KMS-11 (cell line): ENCODE data around the gene EIF2A.

Experiments
- H2AFZ ChIP-seq: fragments of 200-600 bp; sonication (generic); 2 replicates; pipeline ENCODE4 v1.6.1; 2016; ENCODE audit warnings: antibody characterized with exemption, mixed run types, low read depth
- H3K27ac ChIP-seq: fragments of 200-600 bp; sonication (generic); 2 replicates; pipeline ENCODE4 v1.6.1; 2016; ENCODE audit warnings: mild to moderate bottlenecking, mixed run types
- H3K27me3 ChIP-seq: fragments of 200-600 bp; sonication (generic); 2 replicates; pipeline ENCODE4 v1.6.1; 2017; ENCODE audit warnings: mild to moderate bottlenecking, low read depth, mixed run types, moderate library complexity; ENCODE audit not compliant: insufficient read depth
- H3K36me3 ChIP-seq: fragments of 200-600 bp; sonication (generic); 2 replicates; pipeline ENCODE4 v1.6.1; 2017; ENCODE audit warnings: mild to moderate bottlenecking, mixed run types; ENCODE audit not compliant: insufficient read depth
- H3K4me1 ChIP-seq: fragments of 200-600 bp; sonication (generic); 2 replicates; pipeline ENCODE4 v1.6.1; 2016; ENCODE audit warnings: mild to moderate bottlenecking, low read depth, mixed run types; ENCODE audit not compliant: poor library complexity, severe bottlenecking
- H3K4me2 ChIP-seq: fragments of 200-600 bp; sonication (generic); 2 replicates; pipeline ENCODE4 v1.7.0; 2016; ENCODE audit warnings: mild to moderate bottlenecking, mixed run types
- H3K4me3 ChIP-seq: fragments of 200-600 bp; sonication (generic); IDR thresholded peaks from 2 replicates; pipeline ENCODE4 v1.6.1; 2017; ENCODE audit warnings: low read depth, low read length, mixed read lengths; ENCODE audit not compliant: insufficient read depth
- H3K79me2 ChIP-seq: fragments of 200-600 bp; sonication (generic); 2 replicates; pipeline ENCODE4 v1.6.1; 2016; ENCODE audit warnings: low read depth, mixed run types; ENCODE audit not compliant: insufficient read depth
- H3K9ac ChIP-seq: fragments of 200-600 bp; sonication (generic); 2 replicates; pipeline ENCODE4 v1.6.1; 2016; ENCODE audit warnings: mild to moderate bottlenecking, mixed run types
- H4K20me1 ChIP-seq: fragments of 200-600 bp; sonication (generic); 2 replicates; pipeline ENCODE4 v1.6.1; 2016; ENCODE audit warnings: mild to moderate bottlenecking, mixed run types; ENCODE audit not compliant: insufficient read depth
- TF ChIP-seq, protein P1 (sequence below): fragments of 200-600 bp; sonication (generic); conservative IDR thresholded peaks from 2 replicates; pipeline ENCODE4 v1.6.1; 2017; ENCODE audit warnings: low read depth, mild to moderate bottlenecking, antibody characterized with exemption, low read length, moderate library complexity, mixed read lengths

EIF2A gene

DNA sequence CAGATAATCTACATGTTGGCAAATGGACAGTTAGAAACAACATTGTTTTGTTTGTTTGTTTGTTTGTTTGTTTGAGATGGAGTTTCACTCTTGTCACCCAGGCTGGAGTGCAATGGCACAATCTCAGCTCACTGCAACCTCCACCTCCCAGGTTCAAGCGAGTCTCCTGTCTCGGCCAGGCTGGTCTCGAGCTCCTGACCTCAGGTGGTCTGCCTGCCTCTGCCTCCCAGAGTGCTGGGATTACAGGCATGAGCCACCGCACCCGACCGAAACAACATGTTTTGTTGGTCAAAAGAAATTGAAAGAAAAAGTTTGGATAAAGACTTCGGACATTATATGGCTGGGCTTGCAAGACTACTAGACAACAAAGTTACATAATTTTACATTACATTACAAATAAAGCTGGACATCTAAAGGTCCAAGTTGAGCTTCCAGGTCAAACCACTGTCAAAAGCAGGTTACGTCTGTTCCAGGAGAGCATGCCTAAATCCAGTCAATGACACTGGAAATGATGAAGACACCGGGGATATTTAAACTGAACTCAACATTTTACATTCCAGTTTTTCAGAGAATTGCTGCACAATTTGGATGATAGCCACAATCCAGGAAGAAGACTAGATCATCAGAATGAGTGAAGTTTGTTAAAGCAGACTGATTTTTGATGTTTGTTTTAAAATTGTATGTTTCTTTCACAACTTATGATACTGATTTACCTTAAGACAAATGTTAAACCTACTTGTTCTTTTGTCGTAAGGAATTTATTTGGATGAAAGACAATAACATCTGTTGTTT is 18.9 kb upstream of the EIF2A start:
- Histone ChIP-seq H3K27me3 (no peaks in the 10 kb centered on the region), H3K4me1 (peaks cover 12% of the 10 kb centered on the region), H3K79me2 (no peaks in the 10 kb centered on the region), H4K20me1 (no peaks in the 10 kb centered on the region), H3K36me3 (no peaks in the 10 kb centered on the region), H3K27ac (no peak overlapping the region), H3K9ac (no peak overlapping the region), H2AFZ (no peak overlapping the region), H3K4me3 (no peak overlapping the region), H3K4me2 (no peak overlapping the region)
- TF ChIP-seq, protein P1, sequence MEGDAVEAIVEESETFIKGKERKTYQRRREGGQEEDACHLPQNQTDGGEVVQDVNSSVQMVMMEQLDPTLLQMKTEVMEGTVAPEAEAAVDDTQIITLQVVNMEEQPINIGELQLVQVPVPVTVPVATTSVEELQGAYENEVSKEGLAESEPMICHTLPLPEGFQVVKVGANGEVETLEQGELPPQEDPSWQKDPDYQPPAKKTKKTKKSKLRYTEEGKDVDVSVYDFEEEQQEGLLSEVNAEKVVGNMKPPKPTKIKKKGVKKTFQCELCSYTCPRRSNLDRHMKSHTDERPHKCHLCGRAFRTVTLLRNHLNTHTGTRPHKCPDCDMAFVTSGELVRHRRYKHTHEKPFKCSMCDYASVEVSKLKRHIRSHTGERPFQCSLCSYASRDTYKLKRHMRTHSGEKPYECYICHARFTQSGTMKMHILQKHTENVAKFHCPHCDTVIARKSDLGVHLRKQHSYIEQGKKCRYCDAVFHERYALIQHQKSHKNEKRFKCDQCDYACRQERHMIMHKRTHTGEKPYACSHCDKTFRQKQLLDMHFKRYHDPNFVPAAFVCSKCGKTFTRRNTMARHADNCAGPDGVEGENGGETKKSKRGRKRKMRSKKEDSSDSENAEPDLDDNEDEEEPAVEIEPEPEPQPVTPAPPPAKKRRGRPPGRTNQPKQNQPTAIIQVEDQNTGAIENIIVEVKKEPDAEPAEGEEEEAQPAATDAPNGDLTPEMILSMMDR: no peak

DNA sequence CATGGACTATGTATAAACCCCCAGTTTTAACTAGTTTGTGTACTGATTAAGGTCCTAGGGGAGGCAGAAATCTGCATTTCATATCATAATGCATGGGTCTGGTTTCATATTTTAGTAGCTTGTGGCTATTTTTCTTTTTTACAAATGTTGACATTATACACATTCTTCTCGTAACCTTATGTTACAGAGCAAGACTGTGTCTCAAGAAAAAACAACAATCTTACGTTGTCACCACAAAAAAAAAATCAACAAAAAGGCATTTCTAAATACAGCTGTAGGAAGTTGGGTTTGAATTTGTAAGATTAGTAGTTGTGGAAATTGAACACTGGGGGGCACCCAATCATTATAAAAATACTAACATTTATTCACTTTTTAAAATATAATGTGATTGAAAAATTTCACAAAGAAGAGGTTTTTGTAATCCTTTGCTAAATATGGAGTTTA is 18.2 kb upstream of the EIF2A start:
- H3K4me3 ChIP-seq: no peak overlapping the region
- H3K9ac ChIP-seq: no peak overlapping the region
- H3K27ac ChIP-seq: no peak overlapping the region
- no peak overlapping the region for H3K4me2 ChIP-seq
- H4K20me1 ChIP-seq: no peaks in the 10 kb centered on the region
- no peak overlapping the region for H2AFZ ChIP-seq
- H3K27me3 ChIP-seq: no peaks in the 10 kb centered on the region
- TF ChIP-seq, protein P1: peak; percentile 74; the same call in 1 of the 2 replicates
- no peaks in the 10 kb centered on the region for H3K36me3 ChIP-seq
- peaks cover 12% of the 10 kb centered on the region for H3K4me1 ChIP-seq
- H3K79me2 ChIP-seq: no peaks in the 10 kb centered on the region

DNA sequence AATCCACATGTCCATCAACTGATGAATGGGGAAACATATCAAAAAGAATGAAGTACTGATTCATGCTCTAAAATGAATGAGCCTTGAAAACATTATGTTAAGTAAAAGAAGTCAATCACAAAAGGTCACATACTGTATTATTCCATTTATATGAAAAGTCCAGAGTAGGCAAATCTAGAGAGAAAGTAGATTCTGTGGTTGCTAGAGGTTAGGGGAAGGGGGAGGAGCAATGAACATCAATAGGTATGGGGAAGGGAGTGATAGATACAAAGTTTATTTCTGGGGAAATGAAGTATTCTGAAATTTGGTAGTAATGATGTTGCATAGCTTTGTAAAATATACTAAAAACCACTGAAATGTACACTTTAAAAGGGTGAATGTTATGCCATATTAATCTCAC is 14.8 kb upstream of the EIF2A start:
- H3K27me3 ChIP-seq: no peaks in the 10 kb centered on the region
- no peak overlapping the region for H3K9ac ChIP-seq
- no peak overlapping the region for H2AFZ ChIP-seq
- H3K79me2 ChIP-seq: no peaks in the 10 kb centered on the region
- peak overlapping the region; percentile 4; the same call in 1 of the 2 replicates for H3K4me2 ChIP-seq
- no peak overlapping the region for H3K4me3 ChIP-seq
- TF ChIP-seq, protein P1: no peak
- peaks cover 12% of the 10 kb centered on the region for H3K4me1 ChIP-seq
- H4K20me1 ChIP-seq: no peaks in the 10 kb centered on the region
- no peak overlapping the region for H3K27ac ChIP-seq
- H3K36me3 ChIP-seq: no peaks in the 10 kb centered on the region

DNA sequence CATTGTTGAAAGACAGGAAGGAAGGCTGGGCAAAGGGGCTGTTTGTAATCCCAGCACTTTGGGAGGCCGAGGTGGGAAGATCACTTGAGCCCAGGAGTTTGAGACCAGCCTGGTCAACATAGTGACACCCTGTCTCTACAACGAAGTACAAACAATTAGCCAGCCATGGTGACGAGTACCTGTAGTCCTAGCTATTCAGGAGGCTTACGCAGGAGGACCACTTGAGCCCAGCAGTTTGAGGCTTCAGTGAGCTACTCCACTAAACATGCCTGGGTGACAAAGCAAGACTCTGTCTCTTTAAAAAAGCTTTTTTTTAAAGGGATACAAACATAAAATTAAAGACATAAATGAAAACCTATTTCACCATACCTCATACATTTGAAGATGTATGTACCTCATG is 11.4 kb upstream of the EIF2A start:
- Histone ChIP-seq H3K4me1 (peaks cover 12% of the 10 kb centered on the region), H3K79me2 (no peaks in the 10 kb centered on the region), H3K4me2 (no peak overlapping the region), H2AFZ (no peak overlapping the region), H3K9ac (no peak overlapping the region), H3K27ac (no peak overlapping the region), H3K36me3 (no peaks in the 10 kb centered on the region), H4K20me1 (no peaks in the 10 kb centered on the region), H3K27me3 (no peaks in the 10 kb centered on the region), H3K4me3 (no peak overlapping the region)
- TF ChIP-seq, protein P1: no peak
